GM19452 (cell line): ENCODE data around the gene SLC13A3.

Experiments
- ATAC-seq: cut with Tn5 transposase; IDR thresholded peaks from one replicate; pipeline ENCODE4 v1.9.1; 2021; ENCODE audit not compliant: unreplicated experiment

SLC13A3 gene

GRCh38 chr20:46582648-46583047, 68.6 kb downstream of the SLC13A3 start:
- no peak for ATAC-seq

- no peak for ATAC-seq
Measured at GRCh38 chr20:46581391-46581790, 69.9 kb downstream of the SLC13A3 start.

GRCh38 chr20:46580613-46581205, 70.5 kb downstream of the SLC13A3 start:
- ATAC-seq = no peak

GRCh38 chr20:46578745-46579144, 72.5 kb downstream of the SLC13A3 start:
- no peak for ATAC-seq

- no peak for ATAC-seq
Measured at GRCh38 chr20:46576774-46577395, 74.4 kb downstream of the SLC13A3 start.

- no peak for ATAC-seq
Measured at GRCh38 chr20:46575937-46576461, 75.3 kb downstream of the SLC13A3 start.

- ATAC-seq = no peak
Measured at GRCh38 chr20:46575394-46575793, 75.9 kb downstream of the SLC13A3 start.

- no peak for ATAC-seq
Measured at GRCh38 chr20:46573788-46574584, 77.3 kb downstream of the SLC13A3 start.

- no peak for ATAC-seq
Measured at GRCh38 chr20:46573234-46573633, 78.0 kb downstream of the SLC13A3 start.

- ATAC-seq = no peak
Measured at GRCh38 chr20:46572790-46573189, 78.5 kb downstream of the SLC13A3 start.

GRCh38 chr20:46572153-46572552, 79.1 kb downstream of the SLC13A3 start:
- no peak for ATAC-seq

- ATAC-seq = no peak
Measured at GRCh38 chr20:46571418-46571817, 79.8 kb downstream of the SLC13A3 start.

- ATAC-seq = no peak
Measured at GRCh38 chr20:46570956-46571355, 80.3 kb downstream of the SLC13A3 start.

- no peak for ATAC-seq
Measured at GRCh38 chr20:46569961-46570360, 81.3 kb downstream of the SLC13A3 start.

GRCh38 chr20:46568570-46569129, 82.6 kb downstream of the SLC13A3 start:
- no peak for ATAC-seq

GRCh38 chr20:46566125-46566524, 85.1 kb downstream of the SLC13A3 start:
- no peak for ATAC-seq

GRCh38 chr20:46564241-46564957, 86.9 kb downstream of the SLC13A3 start:
- ATAC-seq = no peak

- ATAC-seq = no peak
Measured at GRCh38 chr20:46563860-46564221, 87.4 kb downstream of the SLC13A3 start.

- no peak for ATAC-seq
Measured at GRCh38 chr20:46563170-46563859, 87.9 kb downstream of the SLC13A3 start.

GRCh38 chr20:46562373-46563169, 88.7 kb downstream of the SLC13A3 start:
- no peak for ATAC-seq
